ENCODE data around the gene HEPN1. TPM values are rescaled to one million over a fixed set of nuclear protein-coding genes. Genes with fewer than 3 reads are reported as not detected.
A peak's percentile ranks its signal among the peaks of the same experiment; 100 is the strongest.

HEPN1 gene
- not detected in 2 replicates for total RNA-seq
- not detected in 2 replicates for polyA plus RNA-seq
- polyA plus RNA-seq (2011; cell fraction: cytosol; rRNA removed): not detected in 2 replicates
- not detected in 2 replicates for polyA plus RNA-seq (2011; cell fraction: nucleus; rRNA removed)
- polyA plus RNA-seq (2012): not detected in 2 replicates
- not detected in 2 replicates for polyA minus RNA-seq
- polyA minus RNA-seq (2011; cell fraction: cytosol; rRNA and poly(A)+ RNA removed): not detected
- not detected in 2 replicates for polyA minus RNA-seq (2011; cell fraction: nucleus; rRNA and poly(A)+ RNA removed)
- Bru-seq, nascent RNA: not detected
- percentile 13 among the genes with signal in this experiment for BruChase-seq, experiment 1, labeled RNA remaining after a 6-hour chase
- percentile 27 among the genes with signal in this experiment for BruChase-seq, experiment 2, labeled RNA remaining after a 2-hour chase
- long read RNA-seq, partial matches to known transcripts: 0 of 1 reads
- long read RNA-seq, other reads (novel, unspliced or antisense): 0 of 1 reads

DNA sequence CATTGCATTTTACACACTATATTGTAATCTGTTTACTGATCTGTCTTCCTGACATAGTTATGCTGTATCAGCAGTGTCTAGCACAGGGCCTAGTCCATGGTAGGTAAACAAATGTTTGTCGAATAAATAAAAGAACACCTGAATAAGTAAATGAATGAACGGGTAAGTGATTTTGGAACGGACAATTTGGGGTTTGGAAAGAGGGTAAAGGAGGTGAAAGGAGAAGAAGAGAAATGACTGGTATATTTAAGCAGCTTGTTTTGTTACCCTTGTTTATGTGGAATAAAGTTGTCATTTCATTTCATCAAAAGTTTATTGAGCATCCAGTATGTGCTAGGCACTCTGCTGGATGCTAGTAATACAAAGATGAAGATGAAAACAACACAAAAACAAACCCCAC is at the start of gene HEPN1:
Gene HEPN1 (plus strand): TSS at position 301 of the 400 bp plus-strand sequence.
- dilution Hi-C loops (cut with MboI; ENCODE audit: extremely low pct_ligation_motif_present, low sequenced_read_pairs): no loop called here
- ChIA-PET CTCF (interaction anchor here (3.3 kb wide), 1 partner anchor 20 kb away, joined by 38 read pairs; the partner anchor contains the start of gene ROBO4), POLR2A (no interaction called here)
- Histone ChIP-seq H3K4me2 (ENCODE audit: insufficient read depth, low read length) (no peak within 1 kb of the TSS), H3K4me3 (replicated peaks in 1 of 3; ENCODE audit: insufficient read depth in 1 of 3, low read depth in 1 of 3, low read length in 3 of 3) (no peak within 1 kb of the TSS), H3K9me3 (replicated peaks; ENCODE audit: control insufficient read depth, insufficient read depth, low read length) (no peaks in the 10 kb centered on the region), H3K27ac (ENCODE audit: insufficient read depth, low read depth, low read length) (no peak within 1 kb of the TSS), H3K9me1 (replicated peaks; ENCODE audit: control insufficient read depth, extremely low read depth, insufficient read depth, low read length) (no peaks in the 10 kb centered on the region), H3K27me3 (ENCODE audit: control insufficient read depth in 2 of 2, insufficient read depth in 2 of 2, low read length in 2 of 2) (no peaks in the 10 kb centered on the region), H3K36me3 (ENCODE audit: control insufficient read depth in 2 of 2, extremely low read depth in 1 of 2, insufficient read depth in 2 of 2, low read length in 2 of 2) (no peaks in the 10 kb centered on the region), H3K9ac (replicated peaks; ENCODE audit: extremely low read depth, insufficient read depth, low read length) (no peak within 1 kb of the TSS), H4K20me1 (replicated peaks; ENCODE audit: control insufficient read depth, extremely low read depth, insufficient read depth, low read length) (no peaks in the 10 kb centered on the region), H3K4me1 (ENCODE audit: control insufficient read depth, extremely low read depth, insufficient read depth, low read length) (peaks cover 19% of the 10 kb centered on the region), H2AFZ (ENCODE audit: low read depth, low read length) (no peak within 1 kb of the TSS), H3K79me2 (ENCODE audit: control insufficient read depth, insufficient read depth, low read length) (no peaks in the 10 kb centered on the region)
- TF ChIP-seq EZH2 (IDR thresholded peaks at IDR 0.05; ENCODE audit: borderline replicate concordance, low read depth, low read length, severe bottlenecking) (no peak), FOS (IDR thresholded peaks at IDR 0.05; ENCODE audit: borderline replicate concordance, insufficient read depth, low read length) (no peak), POLR2A (IDR thresholded peaks at IDR 0.05; ENCODE audit: low read depth, low read length) (no peak), JUN (IDR thresholded peaks at IDR 0.05; ENCODE audit: borderline replicate concordance, insufficient read depth, insufficient read length, low read depth) (no peak), POLR2AphosphoS5 (IDR thresholded peaks at IDR 0.05; ENCODE audit: insufficient read depth, low read depth, low read length) (no peak), MYC (IDR thresholded peaks at IDR 0.05; ENCODE audit: low read depth, low read length) (no peak), GATA2 (IDR thresholded peaks at IDR 0.05; ENCODE audit: insufficient read depth, insufficient read length, low read depth, low read length) (no peak)
- TF ChIP-seq, protein P1, sequence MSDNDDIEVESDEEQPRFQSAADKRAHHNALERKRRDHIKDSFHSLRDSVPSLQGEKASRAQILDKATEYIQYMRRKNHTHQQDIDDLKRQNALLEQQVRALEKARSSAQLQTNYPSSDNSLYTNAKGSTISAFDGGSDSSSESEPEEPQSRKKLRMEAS (IDR thresholded peaks at IDR 0.05; ENCODE audit: insufficient read depth, insufficient read length): no peak
- TF ChIP-seq, protein P2, sequence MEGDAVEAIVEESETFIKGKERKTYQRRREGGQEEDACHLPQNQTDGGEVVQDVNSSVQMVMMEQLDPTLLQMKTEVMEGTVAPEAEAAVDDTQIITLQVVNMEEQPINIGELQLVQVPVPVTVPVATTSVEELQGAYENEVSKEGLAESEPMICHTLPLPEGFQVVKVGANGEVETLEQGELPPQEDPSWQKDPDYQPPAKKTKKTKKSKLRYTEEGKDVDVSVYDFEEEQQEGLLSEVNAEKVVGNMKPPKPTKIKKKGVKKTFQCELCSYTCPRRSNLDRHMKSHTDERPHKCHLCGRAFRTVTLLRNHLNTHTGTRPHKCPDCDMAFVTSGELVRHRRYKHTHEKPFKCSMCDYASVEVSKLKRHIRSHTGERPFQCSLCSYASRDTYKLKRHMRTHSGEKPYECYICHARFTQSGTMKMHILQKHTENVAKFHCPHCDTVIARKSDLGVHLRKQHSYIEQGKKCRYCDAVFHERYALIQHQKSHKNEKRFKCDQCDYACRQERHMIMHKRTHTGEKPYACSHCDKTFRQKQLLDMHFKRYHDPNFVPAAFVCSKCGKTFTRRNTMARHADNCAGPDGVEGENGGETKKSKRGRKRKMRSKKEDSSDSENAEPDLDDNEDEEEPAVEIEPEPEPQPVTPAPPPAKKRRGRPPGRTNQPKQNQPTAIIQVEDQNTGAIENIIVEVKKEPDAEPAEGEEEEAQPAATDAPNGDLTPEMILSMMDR (IDR thresholded peaks at IDR 0.05; ENCODE audit: extremely low read depth in 1 of 2, insufficient read depth in 1 of 2, low read depth in 1 of 2, low read length in 2 of 2): no peak
- FAIRE-seq: no peak
- intact Hi-C loops (cut with micrococcal nuclease): no loop called here
- no peak for DNase-seq (ENCODE audit: low read depth, low spot score)
- BruUV-seq (replicated peaks): no TSS peak

All from endothelial cell of umbilical vein (primary cell).